Endothelial cell of umbilical vein (primary cell): ENCODE results near the gene ZBP1. TPM values are rescaled to one million over a fixed set of nuclear protein-coding genes. Genes with fewer than 3 reads are reported as not detected.

ENCODE experiments used
- BruUV-seq: library from RNA; stranded (reverse); fragments of 400-500 nt; replicated peaks from 2 replicates; lab custom pipeline; 2021; lab: Mats Ljungman, UMichigan
- CTCF ChIA-PET: fragments of 300-600, 350-600 bp; sonication (Branson Sonifier 250); formaldehyde crosslinking; loops from one replicate; lab custom pipeline; 2021; ENCODE audit warnings: antibody characterized with exemption, inconsistent platforms; lab: Charles Lee
- POLR2A ChIA-PET: fragments of 300-600, 350-600 bp; sonication (Branson Sonifier 250); formaldehyde crosslinking; loops from one replicate; lab custom pipeline; 2021; ENCODE audit warnings: antibody characterized with exemption, inconsistent platforms; lab: Charles Lee
- DNase-seq: peaks from one replicate; pipeline ENCODE4 v3.0.0-alpha.2; 2011; ENCODE audit warnings: low read depth, low spot score
- FAIRE-seq: peaks from 2 replicates; lab custom pipeline; 2011; peaks lifted over from hg19 to GRCh38; lab: Jason Lieb, UNC
- H2AFZ ChIP-seq: 2 replicates; pipeline ENCODE4 v1.6.0; 2012; ENCODE audit warnings: low read depth, low read length, control low read depth, inconsistent platforms
- H3K27ac ChIP-seq: 2 replicates; pipeline ENCODE4 v1.5.1; 2011; ENCODE audit warnings: low read depth, mild to moderate bottlenecking, control low read depth, low read length, moderate library complexity; ENCODE audit not compliant: insufficient read depth
- H3K27me3 ChIP-seq, 2 experiments: 2 replicates each; pipeline versions ENCODE4 v1.6.0 to v1.6.1; 2011; ENCODE audit warnings: low read length in 2 of 2, mixed read lengths in 1 of 2; ENCODE audit not compliant: control insufficient read depth in 2 of 2, insufficient read depth in 2 of 2
- H3K36me3 ChIP-seq, 2 experiments: 2 replicates in 1 of 2; 3 replicates in 1 of 2; pipeline ENCODE4 v1.5.1; 2011; ENCODE audit warnings: low read length in 2 of 2, mild to moderate bottlenecking in 1 of 2, moderate library complexity in 1 of 2; ENCODE audit not compliant: control insufficient read depth in 2 of 2, insufficient read depth in 2 of 2; ENCODE audit errors: extremely low read depth in 1 of 2
- H3K4me1 ChIP-seq: 3 replicates; pipeline ENCODE4 v1.5.1; 2011; ENCODE audit warnings: mild to moderate bottlenecking, low read length; ENCODE audit not compliant: control insufficient read depth, insufficient read depth; ENCODE audit errors: extremely low read depth
- H3K4me2 ChIP-seq: 2 replicates; pipeline ENCODE4 v1.6.1; 2011; ENCODE audit warnings: low read length, control low read depth, mixed read lengths; ENCODE audit not compliant: insufficient read depth
- H3K4me3 ChIP-seq, 3 experiments: fragments of 200-600 bp in 1 of 3; sonication (generic), shearing (Covaris generic) in 1 of 3; replicated peaks in 1 of 3; 2 replicates each; pipeline ENCODE4 v1.5.1; 2011 to 2016; ENCODE audit warnings: control low read depth in 3 of 3, low read length in 3 of 3, mild to moderate bottlenecking in 2 of 3, inconsistent platforms in 1 of 3, low read depth in 1 of 3, moderate library complexity in 1 of 3; ENCODE audit not compliant: insufficient read depth in 1 of 3
- H3K79me2 ChIP-seq: 2 replicates; pipeline ENCODE4 v1.6.0; 2012; ENCODE audit warnings: low read length, inconsistent platforms; ENCODE audit not compliant: control insufficient read depth, insufficient read depth
- H3K9ac ChIP-seq: replicated peaks from 2 replicates; pipeline ENCODE3; 2011; ENCODE audit warnings: low read length, control low read depth; ENCODE audit not compliant: insufficient read depth; ENCODE audit errors: extremely low read depth
- H3K9me1 ChIP-seq: replicated peaks from 3 replicates; pipeline ENCODE4 v1.6.0; 2011; ENCODE audit warnings: mild to moderate bottlenecking, low read length; ENCODE audit not compliant: control insufficient read depth, insufficient read depth; ENCODE audit errors: extremely low read depth
- H3K9me3 ChIP-seq: replicated peaks from 2 replicates; pipeline ENCODE4 v1.5.1; 2012; ENCODE audit warnings: low read length, inconsistent platforms; ENCODE audit not compliant: control insufficient read depth, insufficient read depth
- H4K20me1 ChIP-seq: replicated peaks from 2 replicates; pipeline ENCODE3; 2011; ENCODE audit warnings: mild to moderate bottlenecking, low read length; ENCODE audit not compliant: control insufficient read depth, insufficient read depth; ENCODE audit errors: extremely low read depth
- CTCF ChIP-seq, 2 donors: IDR thresholded peaks; 1 replicate in 1 of 2; 2 replicates in 1 of 2; pipeline ENCODE4 v1.5.1; 2011; ENCODE audit warnings: low read length in 2 of 2, mild to moderate bottlenecking in 2 of 2, moderate library complexity in 2 of 2, control low read depth in 1 of 2, inconsistent platforms in 1 of 2, low read depth in 1 of 2; ENCODE audit not compliant: insufficient read depth in 1 of 2; ENCODE audit errors: extremely low read depth in 1 of 2
- FOS ChIP-seq: IDR thresholded peaks from 2 replicates; pipeline ENCODE4 v1.6.1; 2011; ENCODE audit warnings: mild to moderate bottlenecking, low read length, moderate library complexity, borderline replicate concordance; ENCODE audit not compliant: insufficient read depth
- GATA2 ChIP-seq: IDR thresholded peaks from 2 replicates; pipeline ENCODE4 v1.7.0; 2011; ENCODE audit warnings: low read depth, mild to moderate bottlenecking, moderate library complexity, mixed read lengths, low read length; ENCODE audit not compliant: insufficient read length, insufficient read depth
- JUN ChIP-seq: IDR thresholded peaks from 2 replicates; pipeline ENCODE4 v1.6.1; 2011; ENCODE audit warnings: borderline replicate concordance, low read depth; ENCODE audit not compliant: insufficient read length, insufficient read depth
- dilution Hi-C: fragments of 300-500 bp; cut with MboI; formaldehyde crosslinking; loops from one replicate; pipeline ENCODE4 v1.15.0; 2019; ENCODE audit warnings: low sequenced_read_pairs; ENCODE audit not compliant: extremely low pct_ligation_motif_present
- intact Hi-C: fragments of 100-400 bp; cut with micrococcal nuclease; formaldehyde crosslinking; loops from one replicate; pipeline ENCODE4 v1.10.0; 2022
- polyA plus RNA-seq, 4 experiments: library from polyadenylated mRNA; depleted of rRNA in 3 of 4; stranded (reverse) in 3 of 4; unstranded in 1 of 4; fragments of >200 nt; gene quantifications; 2 replicates each; pipeline versions ENCODE4 v1.2.1 to v1.2.3, GENCODE V29; 2011 to 2012; ENCODE audit warnings: missing spikeins in 1 of 4
- total RNA-seq: library from RNA; stranded (reverse); gene quantifications from 2 replicates; pipeline ENCODE4 v1.2.3, GENCODE V29; 2021
- TF ChIP-seq, protein P1 (sequence below): IDR thresholded peaks from 2 replicates; pipeline ENCODE4 v1.6.1; 2011; ENCODE audit not compliant: insufficient read depth, insufficient read length

Gene ZBP1
- total and polyA plus RNA-seq, 2 donors (not counting 3 experiments of a cell fraction or from before 2014, with no cell fraction given), result not detected

DNA sequence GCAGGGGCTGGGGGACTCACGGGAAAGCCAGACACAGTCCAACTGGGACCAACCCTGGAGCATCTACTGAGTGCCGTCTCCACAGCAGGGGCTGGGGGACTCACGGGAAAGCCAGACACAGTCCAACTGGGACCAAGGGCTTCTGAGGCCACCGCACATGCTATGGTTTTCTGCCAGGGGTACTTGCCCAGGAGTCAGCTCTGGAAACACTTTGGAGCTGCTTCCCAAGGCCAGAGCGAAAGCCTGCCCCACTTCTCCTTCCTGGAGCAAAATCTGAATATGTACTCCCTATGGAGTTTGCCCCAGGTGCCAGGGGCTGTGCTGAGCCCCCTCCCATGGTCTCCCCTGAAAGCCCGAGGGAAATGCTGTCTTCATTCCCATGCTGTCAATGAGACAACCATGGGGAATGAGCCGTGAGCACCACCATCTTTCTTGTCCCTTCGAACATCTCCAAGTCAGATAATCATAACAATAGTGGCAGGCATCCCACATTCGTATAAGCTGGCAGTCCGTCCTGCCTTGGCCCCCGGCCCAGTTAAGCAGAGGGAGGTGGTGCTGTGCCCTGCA lies 40.8 kb downstream of the ZBP1 start:
- CTCF ChIA-PET, result interaction anchor here (1.2 kb wide), 1 partner anchor 15 kb away, joined by 5 read pairs; no protein-coding TSS in a partner anchor
- H3K27me3 ChIP-seq, result peaks cover 4 to 7% of the 10 kb centered on the region in 2 experiments

More for the DNA sequence above, 40.8 kb downstream of the ZBP1 start:
- H3K4me3 ChIP-seq, result no peak overlapping the region
- H2AFZ ChIP-seq, result no peak overlapping the region
- no peaks in the 10 kb centered on the region for H3K36me3 ChIP-seq
- no peaks in the 10 kb centered on the region for H3K9me3 ChIP-seq
- H4K20me1 ChIP-seq, result no peaks in the 10 kb centered on the region
- H3K27ac ChIP-seq, result no peak overlapping the region
- intact Hi-C loops (no loop called here), dilution Hi-C loops (no loop called here)
- TF ChIP-seq CTCF (IDR thresholded peaks at IDR 0.05; ENCODE audit: extremely low read depth in 1 of 2, insufficient read depth in 1 of 2, low read depth in 1 of 2, low read length in 2 of 2) (no peak), GATA2 (no peak), FOS (no peak), JUN (no peak)
- TF ChIP-seq, protein P1, sequence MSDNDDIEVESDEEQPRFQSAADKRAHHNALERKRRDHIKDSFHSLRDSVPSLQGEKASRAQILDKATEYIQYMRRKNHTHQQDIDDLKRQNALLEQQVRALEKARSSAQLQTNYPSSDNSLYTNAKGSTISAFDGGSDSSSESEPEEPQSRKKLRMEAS, result no peak
- no peaks in the 10 kb centered on the region for H3K79me2 ChIP-seq
- POLR2A ChIA-PET, result no interaction called here
- H3K9ac ChIP-seq, result no peak overlapping the region
- no peaks in the 10 kb centered on the region for H3K9me1 ChIP-seq
- H3K4me2 ChIP-seq, result no peak overlapping the region
- DNase-seq (no peak), FAIRE-seq (no peak)
- H3K4me1 ChIP-seq, result no peaks in the 10 kb centered on the region
- BruUV-seq, result no TSS peak
